ENCODE results near the gene ADGRV1.

DNA sequence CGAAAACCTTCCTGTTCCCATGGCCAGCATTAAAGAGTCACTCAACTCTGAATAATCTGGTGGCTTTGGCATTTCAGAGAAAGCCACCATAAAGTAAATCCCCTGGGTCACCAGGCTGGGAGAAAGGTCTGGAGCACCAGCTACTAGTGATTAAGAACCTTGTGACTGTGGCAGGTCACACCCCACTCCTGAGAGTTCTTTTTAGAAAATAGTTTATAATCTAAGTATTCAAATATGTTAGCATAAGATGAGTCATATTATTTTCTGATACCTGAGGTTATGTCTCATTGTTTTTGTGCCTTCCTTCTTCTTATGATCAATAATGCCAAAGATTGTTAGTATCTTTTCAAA is 472.8 kb downstream of the ADGRV1 start:
- TF ChIP-seq YY1 (IDR thresholded peaks at IDR 0.05; ENCODE audit: insufficient read depth, insufficient read length) (no peak), ZNF274 (IDR thresholded peaks at IDR 0.05; ENCODE audit: low read depth, low read length) (no peak)
